ENCODE measurements around the gene NALCN. TPM values are rescaled to one million over a fixed set of nuclear protein-coding genes. Genes with fewer than 3 reads are reported as not detected.

The NALCN gene
- total and polyA plus RNA-seq, 2 of the 8 experiments (the other 6 are each of a cell fraction or from before 2014, with no cell fraction given) = 0.26 to 0.54 TPM

- TF ChIP-seq CHD7 (IDR thresholded peaks at IDR 0.05; ENCODE audit: insufficient replicate concordance, low read length) (no peak), SRF (IDR thresholded peaks at IDR 0.05; ENCODE audit: low read depth, low read length) (no peak), RNF2 (IDR thresholded peaks at IDR 0.05; ENCODE audit: borderline replicate concordance, low read depth, low read length, missing control alignments, poor library complexity, severe bottlenecking) (no peak), POLR2A (IDR thresholded peaks at IDR 0.05; ENCODE audit: control extremely low read depth in 1 of 2, low read depth in 2 of 2, low read length in 2 of 2) (no peak), PHF8 (conservative IDR thresholded peaks at IDR 0.05; ENCODE audit: low read depth, low read length) (no peak), CHD1 (IDR thresholded peaks at IDR 0.05; ENCODE audit: low read depth, low read length) (no peak), EP300 (IDR thresholded peaks at IDR 0.05; ENCODE audit: borderline replicate concordance in 1 of 2, low read depth in 2 of 2, low read length in 2 of 2) (no peak), FOSL1 (IDR thresholded peaks at IDR 0.05; ENCODE audit: insufficient read depth, low read depth, low read length) (no peak), ATF3 (IDR thresholded peaks at IDR 0.05; ENCODE audit: insufficient read depth, low read depth, low read length) (no peak), CBX5 (IDR thresholded peaks at IDR 0.05; ENCODE audit: low read depth, low read length) (no peak), YY1 (IDR thresholded peaks at IDR 0.05; ENCODE audit: low read depth, low read length) (no peak)
These were observed 237.3 kb downstream of the NALCN start (continued) for GRCh38 chr13:101179021-101179420.

All from H1 (cell line).